Erythroblast (primary cell): ENCODE measurements around the gene ZFP3.

Experiments
- GATA1 ChIP-seq: IDR thresholded peaks from 2 replicates; pipeline ENCODE4 v1.6.1; 2011; ENCODE audit warnings: low read depth, mild to moderate bottlenecking, control low read depth, low read length, moderate library complexity
- POLR2A ChIP-seq: IDR thresholded peaks from 2 replicates; pipeline ENCODE4 v1.6.1; 2011; ENCODE audit warnings: mild to moderate bottlenecking, low read length

DNA sequence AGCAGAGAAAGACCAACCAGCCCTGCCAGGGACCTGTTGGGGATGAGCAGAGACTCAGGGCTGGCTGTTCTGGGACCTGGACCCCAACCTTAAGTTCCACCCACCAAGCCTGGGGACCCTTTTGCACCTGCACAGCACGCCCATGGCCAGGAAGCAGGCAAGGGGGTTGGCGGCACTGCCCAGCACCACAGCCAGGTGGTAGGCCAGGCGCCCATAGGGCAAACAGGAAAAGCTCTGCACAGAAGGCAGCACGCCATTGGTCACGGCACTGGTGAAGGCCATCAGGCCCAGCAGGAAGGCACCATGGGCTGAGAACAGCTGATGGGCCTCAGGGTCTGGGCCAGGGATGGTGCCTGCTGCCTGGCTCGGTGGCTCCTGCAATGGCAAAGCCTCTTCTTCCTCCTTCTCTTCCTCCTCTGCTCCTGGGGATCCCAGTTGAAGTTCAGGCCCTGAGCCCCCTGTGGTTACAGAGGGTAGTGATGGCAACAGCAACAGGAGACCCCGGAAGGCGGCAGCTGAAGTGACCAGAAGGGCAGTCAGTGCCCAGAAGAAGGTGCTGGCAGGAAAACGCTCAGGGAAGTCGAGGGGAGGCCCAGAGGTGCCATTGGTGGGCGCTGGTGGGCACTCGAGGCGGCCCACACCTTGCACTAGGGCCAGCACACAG, 44.8 kb upstream of the ZFP3 start:
- TF ChIP-seq POLR2A = no peak
- no peak for TF ChIP-seq GATA1
